Measurements from ENCODE around the gene RNF224.
"Not testable (repeated sequence)": the region's sequence is repeated elsewhere in the genome, so short reads cannot be mapped to it uniquely, and the experiment has no call there.

The RNF224 gene

DNA sequence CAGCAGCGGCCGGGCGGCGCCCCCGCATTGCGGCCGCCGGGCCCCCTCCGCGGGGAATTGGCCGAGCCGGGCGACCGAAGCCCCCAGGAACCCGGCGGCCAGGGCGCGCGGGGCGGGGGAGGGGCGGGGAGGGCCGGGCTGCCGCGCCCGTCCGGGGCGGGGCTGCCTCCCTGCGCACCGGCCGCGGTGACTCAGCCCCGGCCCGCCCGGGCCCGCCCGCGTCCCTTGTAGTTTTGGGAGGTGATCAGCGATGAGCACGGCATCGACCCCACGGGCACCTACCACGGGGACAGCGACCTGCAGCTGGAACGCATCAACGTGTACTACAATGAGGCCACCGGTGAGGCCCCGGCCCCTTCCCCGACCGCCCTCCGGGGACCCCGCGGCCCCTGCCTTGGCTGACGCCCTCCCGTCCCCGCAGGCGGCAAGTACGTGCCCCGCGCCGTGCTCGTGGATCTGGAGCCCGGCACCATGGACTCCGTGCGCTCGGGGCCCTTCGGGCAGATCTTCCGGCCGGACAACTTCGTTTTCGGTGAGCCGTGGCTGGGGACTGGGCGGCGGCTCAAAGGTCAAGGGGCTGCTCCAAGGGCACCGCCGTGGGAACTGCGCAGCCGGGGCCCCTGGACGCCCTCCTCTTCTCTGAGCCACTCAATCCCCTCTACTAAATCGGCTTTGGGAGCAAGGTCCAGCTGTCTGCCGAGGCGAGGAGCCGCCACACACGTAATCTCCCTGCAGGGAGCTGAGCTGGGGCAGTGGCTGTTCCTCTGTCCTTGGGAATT, 14.4 kb downstream of the RNF224 start:
- peak; percentile 72 for DNase-seq

DNA sequence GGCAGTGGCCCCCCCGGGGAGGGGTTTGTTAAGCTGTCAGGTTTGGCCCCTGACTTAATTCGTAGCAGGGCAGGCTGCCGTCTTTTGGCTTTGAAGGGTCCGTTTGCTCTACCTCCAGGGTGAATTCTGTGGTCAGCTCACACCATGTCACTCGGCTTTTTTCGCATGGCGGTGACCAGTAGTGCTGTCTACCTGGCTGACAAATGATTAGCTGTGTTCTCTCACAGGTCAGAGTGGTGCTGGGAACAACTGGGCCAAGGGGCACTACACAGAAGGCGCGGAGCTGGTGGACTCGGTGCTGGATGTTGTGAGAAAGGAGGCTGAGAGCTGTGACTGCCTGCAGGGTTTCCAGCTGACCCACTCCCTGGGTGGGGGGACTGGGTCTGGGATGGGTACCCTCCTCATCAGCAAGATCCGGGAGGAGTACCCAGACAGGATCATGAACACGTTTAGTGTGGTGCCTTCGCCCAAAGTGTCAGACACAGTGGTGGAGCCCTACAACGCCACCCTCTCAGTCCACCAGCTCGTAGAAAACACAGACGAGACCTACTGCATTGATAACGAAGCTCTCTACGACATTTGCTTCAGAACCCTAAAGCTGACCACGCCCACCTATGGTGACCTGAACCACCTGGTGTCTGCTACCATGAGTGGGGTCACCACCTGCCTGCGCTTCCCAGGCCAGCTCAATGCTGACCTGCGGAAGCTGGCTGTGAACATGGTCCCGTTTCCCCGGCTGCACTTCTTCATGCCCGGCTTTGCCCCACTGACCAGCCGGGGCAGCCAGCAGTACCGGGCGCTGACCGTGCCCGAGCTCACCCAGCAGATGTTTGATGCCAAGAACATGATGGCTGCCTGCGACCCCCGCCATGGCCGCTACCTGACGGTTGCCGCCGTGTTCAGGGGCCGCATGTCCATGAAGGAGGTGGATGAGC, 15.2 kb downstream of the RNF224 start:
- no peak for DNase-seq

DNA sequence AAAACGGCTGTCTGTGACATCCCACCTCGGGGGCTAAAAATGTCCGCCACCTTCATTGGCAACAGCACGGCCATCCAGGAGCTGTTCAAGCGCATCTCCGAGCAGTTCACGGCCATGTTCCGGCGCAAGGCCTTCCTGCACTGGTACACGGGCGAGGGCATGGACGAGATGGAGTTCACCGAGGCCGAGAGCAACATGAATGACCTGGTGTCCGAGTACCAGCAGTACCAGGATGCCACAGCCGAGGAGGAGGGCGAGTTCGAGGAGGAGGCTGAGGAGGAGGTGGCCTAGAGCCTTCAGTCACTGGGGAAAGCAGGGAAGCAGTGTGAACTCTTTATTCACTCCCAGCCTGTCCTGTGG, 15.9 kb downstream of the RNF224 start:
- DNase-seq: not testable (repeated sequence)

DNA sequence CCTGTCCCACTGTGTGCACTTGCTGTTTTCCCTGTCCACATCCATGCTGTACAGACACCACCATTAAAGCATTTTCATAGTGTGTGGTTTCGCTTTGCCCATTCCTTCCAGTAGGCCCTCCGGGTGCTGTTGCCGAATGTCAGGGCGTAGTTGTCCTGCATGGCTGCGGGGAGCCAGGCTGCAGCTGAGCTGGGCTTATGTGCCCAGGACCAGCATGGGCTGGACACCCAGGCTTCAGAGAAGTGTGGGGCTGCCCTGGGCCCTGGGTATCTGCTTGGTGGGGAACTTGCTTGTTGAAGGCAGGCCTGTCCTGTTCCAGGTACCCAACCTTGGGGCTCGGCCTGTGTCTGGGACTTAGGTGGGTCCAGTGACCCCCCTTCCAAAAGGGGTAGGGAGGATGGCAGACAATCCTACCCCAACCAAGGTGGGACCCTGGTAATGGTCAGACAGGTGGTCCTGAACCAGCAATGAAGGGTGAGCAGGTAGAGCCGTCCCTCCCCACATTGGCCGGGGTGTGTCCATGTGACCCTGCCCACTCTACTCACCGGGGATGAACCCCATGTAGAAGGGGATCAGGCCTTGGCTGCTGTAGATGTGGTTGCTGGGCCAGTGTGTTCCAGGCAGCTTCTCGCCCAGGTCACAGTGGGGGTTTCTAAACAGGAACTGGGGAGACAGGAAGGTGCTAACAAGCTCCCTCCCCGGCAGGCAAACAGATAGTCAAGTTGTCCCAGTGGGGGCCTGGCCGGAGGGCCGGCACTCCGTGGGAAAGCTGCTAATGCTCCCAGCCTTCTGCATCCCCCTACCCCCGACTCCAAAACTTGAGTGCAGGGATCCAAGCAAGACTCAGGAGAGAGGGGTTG, 16.6 kb downstream of the RNF224 start:
- no peak for DNase-seq

DNA sequence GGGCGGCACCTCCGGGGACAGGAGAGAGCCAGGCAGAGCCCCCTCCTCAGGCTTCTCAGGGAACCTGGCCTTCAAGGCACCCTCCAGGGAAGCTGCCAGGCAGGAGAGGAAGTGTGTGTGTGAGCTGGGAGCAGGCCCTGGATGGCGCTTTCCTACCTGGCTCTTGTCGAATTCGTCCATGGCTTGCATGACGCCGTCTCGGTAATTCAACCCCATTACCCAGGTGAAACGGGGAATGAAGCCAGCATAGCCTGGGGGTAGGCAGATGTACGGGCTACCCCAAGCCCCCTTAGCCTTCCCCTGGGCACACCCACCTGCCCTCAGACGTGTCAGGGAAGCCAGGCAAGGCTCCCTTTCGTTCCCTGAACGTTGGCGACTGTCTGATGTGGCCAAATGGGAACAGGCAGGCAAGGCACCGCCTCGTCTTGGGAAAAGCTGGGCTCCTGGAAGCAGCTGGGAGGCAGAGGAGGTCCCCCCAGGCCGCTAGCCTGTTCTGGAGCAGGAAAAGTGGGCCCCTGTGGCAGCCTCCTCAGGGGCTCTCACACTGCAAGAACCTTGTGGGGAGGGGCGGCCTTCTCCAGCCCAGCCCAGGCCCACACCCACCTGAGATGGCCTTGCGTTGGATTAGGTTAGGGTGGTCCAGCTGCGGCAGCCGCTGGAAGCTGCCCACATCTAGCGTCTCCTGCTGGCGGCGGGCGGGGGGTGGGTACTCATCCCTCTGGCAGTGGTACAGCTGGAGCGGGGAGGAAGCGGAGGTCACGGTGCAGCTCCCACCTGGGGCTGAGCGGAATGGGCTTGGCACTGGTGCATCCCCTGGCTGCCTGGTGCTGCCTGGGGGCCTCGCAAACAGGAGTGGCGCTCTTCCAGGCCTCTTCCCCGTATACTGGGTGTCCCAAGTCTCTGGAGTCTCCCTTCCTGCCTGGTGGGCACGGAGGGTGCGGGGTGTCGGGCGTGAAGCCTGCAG, 17.5 kb downstream of the RNF224 start:
- DNase-seq: no peak

DNA sequence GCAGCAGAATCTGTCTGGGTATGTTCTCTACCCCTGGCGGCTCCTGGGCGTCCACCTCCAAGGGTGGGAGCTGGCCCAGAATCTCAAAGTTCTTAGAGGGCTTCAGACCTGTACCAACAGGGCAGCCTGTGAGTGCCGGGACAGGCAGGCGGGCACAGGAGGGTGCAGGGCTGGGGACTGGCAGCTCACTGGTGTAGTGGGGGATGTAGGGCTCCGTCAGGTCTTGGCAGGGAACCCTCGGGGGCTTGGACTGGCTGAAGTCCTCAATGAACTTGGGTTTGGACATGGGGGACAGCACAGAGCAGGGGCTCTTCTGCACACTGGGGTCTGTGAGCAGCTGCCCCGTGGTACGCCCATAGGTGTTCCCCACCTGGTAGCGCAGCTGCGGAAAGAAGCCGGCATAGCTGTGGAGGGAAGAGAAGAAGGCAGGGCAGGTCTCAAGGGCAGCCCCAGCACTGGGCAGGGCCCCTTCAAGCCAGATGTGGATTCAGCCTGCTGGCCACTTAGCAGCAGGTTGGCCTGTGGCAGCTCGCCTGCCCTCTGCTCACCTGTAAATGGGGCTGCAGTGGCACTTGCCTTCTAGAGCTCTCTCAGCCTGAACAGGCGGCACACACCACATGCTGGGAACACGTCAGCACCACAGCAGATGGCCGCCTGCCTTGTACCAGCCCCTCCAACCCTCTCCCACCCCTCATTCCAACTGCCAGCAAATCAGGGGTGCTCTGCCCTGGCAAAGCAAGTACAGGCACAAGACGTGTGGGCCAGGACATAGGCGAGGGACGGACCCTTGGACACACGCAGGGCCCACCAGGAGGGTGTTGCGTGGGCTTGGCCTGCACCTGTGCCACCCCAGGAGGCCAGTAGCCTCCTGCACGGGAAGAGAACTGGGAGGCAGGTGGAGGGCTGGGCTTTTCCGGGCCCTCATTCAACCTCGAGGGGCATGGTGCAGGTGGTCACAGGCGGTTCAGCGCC, 18.4 kb downstream of the RNF224 start:
- no peak for DNase-seq

DNA sequence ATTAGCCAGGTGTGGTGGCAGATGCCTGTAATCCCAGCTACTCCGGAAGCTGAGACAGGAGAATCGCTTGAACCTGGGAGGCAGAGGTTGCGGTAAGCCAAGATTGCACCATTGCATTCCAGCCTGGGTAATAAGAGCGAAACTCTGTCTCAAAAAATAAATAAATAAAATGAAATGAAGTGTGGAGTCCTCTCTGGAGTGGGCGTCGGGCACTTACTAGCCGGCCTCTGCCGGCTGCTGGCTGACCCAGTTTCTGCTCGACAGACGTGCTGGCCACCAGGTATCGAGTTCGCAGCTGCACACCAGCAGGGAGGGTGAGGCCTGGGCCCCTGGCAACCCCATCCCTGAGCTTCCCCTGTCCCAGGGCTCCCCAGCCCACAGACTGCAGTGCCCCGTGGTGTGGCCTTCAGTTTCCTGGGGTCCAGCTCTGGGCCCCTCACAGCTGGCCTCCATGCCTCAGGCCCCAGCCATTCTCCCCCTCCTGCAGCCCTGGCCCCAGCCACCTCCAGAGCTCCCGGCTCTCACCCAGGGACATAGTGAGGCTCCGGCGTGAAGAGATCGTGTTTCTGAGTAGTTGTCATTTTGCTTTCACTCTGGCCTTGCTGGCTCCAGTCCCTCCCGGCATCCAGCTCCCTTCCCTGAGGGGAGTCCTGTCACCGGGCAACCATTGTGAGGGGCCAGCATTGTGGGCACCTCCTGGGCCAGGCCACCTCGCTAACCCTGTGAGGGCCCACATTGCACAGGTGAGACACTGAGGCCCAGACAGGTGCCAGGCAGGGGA, 20.0 kb downstream of the RNF224 start:
- DNase-seq: no peak

DNA sequence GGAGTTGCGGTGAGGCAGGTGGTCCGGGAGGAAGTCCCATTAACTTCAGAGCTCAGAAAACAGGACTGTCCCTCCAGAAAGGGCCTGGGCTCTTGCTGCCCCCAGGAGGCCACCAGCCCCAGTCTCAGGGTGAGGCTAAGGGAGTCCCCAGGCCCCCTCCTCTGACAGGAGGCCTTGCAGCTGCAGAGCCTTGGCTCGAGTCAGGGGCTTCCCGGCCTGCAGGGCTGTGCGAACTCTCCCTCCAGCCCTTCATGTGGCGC, 20.5 kb downstream of the RNF224 start:
- no peak for DNase-seq

DNA sequence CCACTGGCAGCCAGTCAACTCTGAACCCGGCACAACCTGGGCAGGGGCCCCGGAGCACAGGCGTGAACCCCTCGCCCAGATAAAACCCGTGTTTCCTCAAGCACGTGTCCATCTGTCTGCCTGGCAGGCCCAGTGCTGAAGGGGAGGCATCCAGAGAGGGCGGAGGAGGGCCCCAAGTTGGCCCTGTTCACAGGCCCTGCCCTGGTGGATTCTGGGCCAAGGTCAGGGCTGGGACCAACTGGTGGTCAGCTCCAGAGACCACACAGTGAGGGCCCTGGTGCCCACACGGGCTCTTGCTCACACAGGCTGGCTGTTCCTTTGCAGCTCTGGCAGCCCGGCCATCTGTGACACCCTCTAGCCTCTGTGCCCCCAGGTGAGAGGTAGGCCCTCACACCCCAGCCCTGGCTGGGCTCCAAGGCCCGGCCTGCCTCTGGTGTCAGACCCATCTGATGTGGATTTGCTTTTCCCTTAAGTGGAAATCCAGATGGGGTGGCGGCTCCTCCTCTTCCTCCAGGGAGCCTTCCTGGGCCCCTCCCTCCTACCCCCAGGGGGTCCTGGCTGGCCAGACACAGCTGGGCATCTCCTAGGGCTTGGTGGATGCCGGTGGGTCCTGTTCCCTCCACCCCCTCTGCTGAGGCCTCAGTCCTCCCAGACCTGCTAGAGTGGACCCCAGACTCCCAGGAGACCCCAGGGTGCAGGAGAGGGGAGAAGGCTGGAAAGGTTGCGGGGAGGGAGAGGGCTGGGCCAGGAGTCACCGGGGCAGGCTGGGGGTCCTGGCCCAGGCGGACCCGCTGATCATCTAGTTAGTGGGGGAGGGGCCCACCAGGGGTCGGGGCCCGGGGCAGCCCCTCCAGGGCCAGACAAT, 23.3 kb downstream of the RNF224 start:
- DNase-seq: no peak

DNA sequence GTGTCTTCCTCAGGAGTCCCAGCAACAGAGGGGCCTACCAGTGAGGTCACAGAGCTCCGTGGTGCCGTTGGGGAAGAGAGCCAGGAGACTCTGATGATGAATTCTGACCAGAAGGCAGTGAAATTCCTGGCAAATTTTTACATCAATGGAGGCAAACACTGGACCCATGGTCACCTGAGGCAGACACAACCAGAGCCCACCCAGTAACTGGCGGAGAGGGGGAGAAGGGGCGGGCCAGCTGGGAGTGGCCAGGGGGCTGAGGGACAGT, 23.8 kb downstream of the RNF224 start, which contains the start of gene STPG3:
Gene STPG3, plus strand, starts transcription at position 93 of the 268 bp plus-strand sequence. Its CDS starts 1 bp downstream, at position 94.
- no peak for DNase-seq

DNA sequence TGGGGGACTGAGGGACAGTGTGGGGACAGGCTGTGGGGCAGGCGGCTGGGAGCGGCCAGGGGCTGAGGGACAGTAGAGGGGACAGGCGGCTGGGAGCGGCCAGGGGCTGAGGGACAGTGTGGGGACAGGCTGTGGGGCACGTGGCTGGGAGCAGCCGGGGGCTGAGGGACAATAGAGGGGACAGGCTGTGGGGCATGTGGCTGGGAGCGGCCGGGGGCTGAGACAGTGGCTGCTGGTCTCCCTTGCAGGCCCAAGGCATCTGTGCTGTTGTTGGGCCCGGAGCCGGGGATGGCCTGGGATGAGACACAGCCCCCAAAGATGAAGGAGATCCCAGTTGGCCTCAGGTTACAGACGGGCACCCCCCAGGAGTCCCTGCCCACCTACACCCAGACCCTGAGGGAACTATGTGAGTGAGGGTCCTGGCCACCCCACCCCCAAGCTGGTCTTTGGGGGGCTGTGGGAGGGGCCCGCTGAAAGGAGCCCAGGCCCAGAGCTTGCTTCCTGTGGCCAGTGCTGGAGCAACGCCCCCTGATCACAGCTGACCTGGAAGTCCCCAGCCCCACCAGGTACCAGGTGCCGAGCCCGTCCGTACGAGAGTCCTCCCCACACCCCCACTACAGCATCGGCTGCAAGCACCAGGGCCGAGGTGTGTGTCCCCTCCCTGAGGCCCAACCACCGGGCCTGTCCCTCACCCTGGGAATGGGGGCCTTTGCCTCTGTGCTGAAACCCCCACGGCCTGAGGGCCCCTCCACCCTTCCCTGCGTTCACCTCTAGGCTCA, 24.4 kb downstream of the RNF224 start:
- no peak for DNase-seq

DNA sequence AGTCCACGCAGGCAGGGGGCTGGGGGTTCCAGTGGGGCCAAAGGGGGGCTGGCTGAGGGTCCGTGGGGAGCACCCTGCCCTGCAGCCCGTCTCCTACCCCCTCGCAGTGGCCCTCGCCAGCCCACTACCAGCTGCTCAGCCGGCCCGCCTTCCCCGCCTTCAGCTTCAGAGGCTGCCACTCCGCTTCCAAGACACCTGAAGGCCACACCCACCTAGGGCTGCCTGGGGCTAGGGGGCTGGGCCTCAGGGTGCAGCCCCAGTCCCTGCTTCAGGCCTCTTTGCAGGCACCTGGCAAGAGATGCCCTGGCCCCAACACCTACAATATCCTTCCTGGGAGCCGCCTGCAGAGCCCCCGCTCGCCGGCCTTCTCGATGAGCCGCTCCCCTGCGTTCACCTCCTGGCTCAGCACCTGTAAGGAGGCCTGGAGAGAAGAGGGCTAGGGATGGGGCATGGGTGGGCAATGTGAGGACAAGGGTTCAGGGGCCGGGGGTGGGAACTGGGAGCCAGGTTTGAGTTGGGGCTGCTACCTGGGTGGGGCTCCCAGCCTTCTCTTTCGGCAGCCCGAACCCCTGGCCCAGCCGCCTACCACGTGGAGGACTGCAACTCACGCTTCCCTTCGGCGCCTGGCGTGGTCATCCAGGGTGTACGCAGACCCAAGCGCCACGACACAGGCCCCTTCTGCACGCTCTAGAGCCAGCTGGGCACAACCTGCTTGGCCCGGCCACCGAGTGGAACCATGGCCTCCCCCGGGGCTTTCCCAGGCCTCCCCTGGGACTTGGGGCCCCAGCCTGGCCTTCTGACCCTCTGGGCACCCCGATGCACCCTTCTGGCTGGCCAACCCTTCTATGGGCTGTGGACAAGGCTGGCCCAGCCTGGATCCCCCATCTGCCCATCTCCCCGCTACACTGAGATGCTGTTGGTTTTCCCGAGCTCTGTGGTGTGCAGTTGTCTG, 25.5 kb downstream of the RNF224 start:
- DNase-seq: no peak

DNA sequence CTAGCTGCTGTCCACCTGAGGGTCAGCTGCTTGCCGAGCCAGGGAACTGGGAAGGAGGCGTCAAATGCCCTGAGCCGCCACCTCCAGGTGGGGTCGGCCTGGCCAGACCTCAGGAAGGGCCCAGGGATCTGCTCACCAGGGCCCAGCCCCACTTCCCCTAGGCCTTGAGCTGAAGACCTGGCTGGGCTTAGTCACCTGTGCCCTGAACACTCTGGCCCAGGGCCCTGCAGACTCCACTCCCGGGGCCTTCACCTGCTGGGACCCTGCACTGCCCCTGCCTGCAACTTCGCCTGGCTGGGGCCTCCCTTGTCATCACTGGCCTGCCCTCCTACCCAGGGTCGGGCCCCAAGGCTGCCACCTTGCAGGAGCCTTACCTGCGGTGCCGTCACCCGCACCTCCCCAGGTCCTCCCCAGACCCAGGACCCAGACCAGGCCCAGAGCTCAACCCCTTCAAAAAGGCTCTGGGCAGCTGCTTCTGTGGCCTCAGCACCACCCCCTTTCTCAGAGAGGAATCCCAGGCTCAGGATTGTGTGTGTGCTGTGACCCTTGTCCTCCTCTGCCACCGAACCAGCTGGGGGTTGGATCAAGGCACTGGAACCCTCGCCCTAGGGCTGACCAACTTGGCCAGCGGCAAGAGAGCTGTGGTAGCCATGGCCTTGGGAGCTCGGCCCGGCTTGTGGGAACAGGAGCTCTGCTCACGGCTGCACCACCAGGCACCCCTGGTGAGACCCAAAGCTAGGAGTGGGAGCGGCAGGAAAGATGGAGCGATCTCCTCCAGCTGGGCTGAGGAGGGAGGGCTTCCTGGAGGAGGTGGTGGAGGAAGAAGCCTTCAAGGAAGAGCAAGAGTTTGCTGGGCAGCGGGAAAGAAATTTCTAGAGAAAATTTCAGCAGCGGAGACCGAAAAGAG, 26.7 kb downstream of the RNF224 start:
- no peak for DNase-seq

DNA sequence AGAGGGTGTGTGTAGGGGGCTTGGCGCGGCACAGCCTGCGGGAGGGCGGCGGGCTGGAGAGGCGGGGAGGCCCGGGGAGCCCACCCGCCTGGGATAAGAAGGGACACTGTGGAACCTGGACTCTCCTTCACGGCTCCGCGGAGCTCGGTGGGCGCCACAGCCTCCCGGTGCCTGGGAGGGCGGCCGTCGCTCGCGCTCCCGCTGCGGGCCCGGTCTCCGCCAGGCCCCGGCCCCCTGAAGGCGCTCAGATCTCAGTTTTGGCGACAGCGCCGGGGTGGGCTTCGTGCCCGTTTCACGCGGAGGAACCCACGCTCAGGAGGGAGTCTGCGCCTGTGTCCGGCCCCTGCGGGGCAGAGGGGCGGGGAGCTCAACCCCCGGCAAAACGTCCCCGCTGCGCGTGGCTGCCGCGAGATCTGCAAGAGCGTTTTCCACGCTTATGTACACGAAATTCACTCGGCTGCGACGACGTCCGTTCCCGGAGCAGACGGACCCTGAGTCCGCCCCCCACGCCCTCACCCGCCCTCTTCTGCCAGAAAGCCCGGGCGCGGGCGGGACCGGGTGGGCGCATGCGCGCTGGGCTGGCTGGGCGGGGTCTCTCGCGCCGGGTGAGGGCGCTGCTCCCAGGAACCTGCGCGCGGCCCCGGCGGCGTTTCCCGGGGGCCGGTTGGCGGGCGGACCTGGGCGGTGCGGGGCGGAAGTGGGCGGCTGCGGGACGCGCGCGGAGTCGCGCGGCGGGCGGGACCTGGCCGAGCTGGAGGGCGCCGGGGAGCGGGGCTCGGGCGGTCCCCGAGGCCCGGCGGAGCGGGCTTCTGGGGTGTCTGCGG, 27.5 kb downstream of the RNF224 start, which contains the start of gene NELFB:
Gene NELFB, plus strand, starts transcription at position 704 of the 824 bp plus-strand sequence.
- peak; percentile 99 for DNase-seq
